Cardiac septum (tissue), 1 donor: ENCODE measurements around the gene NCOA7. TPM values are rescaled to one million over a fixed set of nuclear protein-coding genes. Genes with fewer than 3 reads are reported as not detected.
"Not testable (repeated sequence)": the region's sequence is repeated elsewhere in the genome, so short reads cannot be mapped to it uniquely, and the experiment has no call there.

ENCODE experiments used
- DNase-seq: peaks from one replicate; pipeline ENCODE4 v3.0.0-alpha.2; 2020; ENCODE audit warnings: low spot score
- intact Hi-C: fragments of 100-400 bp; cut with DNase I; formaldehyde crosslinking; loops from one replicate; pipeline ENCODE4 v1.14.0; 2022
- total RNA-seq: library from RNA; stranded (reverse); fragmentation: NEBNext Ultra II Directional; extraction: Animal tissue kit (Norgen Biotek cat#: 25700); gene quantifications from one replicate; pipeline ENCODE4 v1.2.1, GENCODE V29; 2021
- donor health status: DM: no; HTN: no; CAD: no.

NCOA7 gene
- total RNA-seq, 1 donor from 2014 or later: 10.3 TPM

DNA sequence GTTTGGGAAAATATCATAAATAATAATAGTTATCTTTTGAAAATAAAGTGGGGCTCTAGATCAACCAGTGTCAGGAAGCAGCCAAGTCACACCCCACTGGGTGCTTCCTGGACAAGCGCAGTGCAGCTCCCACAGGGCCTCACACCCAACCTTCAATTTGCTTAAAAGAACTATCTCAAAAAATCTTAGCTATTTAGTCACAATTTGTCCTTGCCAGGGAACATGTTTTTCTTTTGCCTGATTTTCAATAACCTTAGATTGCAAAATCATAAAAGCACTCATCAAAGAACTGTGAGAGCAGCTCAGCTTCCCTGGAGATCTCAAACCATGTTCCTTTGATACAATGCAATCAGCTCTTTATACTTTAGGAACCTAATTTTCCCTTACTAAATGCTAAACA lies 1.6 kb upstream of the NCOA7 start:
- DNase-seq: no peak

DNA sequence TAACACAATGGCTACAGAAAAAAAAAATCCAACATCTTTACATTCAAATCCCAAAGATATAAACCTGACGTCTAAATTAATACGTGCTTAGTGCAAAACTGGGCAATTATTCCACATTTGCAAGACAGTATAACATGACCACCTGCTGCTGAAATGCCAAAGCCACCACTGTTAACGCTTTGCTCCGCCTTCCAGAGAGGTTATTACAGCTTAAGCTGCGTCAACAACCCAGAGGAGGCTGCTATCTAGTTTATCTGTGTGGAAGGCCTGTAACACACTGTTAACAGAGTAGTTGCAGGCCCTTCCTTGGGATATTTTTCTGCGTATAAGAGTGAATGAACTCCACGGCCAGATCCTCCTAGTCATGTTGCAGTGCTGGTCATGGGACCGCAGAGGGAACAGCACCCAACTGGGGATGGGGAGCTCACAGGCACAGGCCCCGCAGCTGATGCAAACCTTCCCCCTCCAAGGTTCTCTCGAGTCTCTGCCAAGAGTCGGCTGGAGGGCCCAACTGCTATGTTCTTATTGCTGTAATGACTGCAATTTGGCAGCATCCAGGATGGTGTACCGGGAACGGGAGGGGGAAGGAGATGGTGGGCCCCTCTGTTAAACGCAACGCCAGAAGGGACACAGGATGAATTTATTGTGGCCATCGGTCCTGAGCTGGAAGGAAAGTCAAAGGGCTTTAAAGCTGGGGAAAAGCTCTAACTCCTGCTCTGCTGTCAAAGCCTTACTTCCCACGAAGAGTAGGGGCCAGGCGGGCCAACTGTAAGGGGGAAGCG lies 993 bp upstream of the NCOA7 start:
- intact Hi-C loops: loop anchor here (5.0 kb wide), 3 partner anchors 48 to 168 kb away; partner anchors contain the start of gene HINT3
- DNase-seq: no peak

More for the DNA sequence above, 1.6 kb upstream of the NCOA7 start:
- intact Hi-C loops: no loop called here

DNA sequence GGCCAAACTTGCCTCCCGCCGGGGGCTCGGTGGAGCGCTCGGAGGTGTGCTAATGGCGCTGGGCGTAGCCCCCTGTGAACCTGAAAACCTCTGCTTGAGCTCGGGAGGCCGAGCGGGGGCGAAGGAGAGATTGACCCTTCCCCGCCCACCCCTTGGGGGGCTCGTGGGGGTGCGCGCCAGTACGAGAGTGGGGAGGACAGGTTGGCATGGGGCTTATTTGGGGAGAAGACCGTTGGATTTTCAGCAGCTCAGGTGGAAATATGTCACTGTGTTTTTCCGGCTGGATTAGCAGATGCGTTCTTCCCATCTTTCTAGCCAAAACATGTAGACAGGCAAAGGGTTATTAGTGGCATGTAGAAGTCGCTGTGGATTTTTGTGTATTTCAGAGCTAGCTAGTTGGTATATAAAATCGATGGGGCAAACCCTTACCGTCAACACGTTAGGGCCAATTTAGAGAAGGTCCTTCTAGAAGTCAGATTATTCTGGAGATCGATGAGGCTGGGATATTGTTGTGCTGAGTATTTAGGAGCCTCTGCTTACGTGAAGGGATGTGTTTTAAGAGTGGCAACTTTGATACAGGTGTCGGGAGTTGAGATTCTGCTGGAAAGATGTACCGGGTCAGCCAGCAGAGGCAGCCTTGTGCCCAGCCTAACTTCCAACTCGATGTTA lies 525 bp downstream of the NCOA7 start:
- no peak for DNase-seq
- intact Hi-C loops: loop anchor here (5.0 kb wide), 3 partner anchors 46 to 166 kb away; partner anchors contain the start of gene HINT3

DNA sequence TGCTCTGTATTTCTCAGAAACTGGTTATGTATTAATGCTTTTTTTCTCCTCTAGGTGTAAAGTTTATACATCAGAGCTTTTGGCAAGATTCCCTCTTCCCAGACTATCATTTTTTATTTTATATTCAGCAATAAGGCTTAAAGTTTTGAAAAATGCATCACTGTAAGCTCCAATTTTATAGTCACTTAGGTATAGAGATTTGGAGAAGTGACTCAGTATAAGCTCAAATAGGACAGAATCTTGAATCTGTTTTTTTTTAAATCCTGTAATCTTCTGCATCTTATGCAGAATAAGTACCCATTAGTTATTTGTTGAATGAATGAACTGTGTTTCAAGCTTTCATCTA lies 1.0 kb downstream of the NCOA7 start:
- intact Hi-C loops: loop anchor here (5.0 kb wide), 3 partner anchors 46 to 166 kb away; partner anchors contain the start of gene HINT3

DNA sequence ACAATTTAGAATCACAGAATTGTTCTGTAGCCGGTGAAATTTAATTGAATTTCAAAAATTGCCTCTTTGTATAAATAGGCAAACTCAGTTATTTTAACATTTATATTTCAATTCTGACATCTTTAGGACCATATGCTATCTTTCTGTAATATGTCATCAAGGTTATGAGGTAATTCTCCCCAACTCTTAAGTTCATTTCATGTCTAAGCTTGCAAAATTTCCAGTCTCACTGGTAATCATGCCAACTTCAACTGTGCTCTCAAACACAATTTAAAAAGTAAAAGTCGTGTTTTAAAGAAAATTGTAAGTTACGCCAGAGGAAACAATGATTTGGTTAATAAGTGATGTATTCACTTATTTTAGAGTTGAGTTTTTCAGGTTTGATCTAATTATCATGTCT lies 1.4 kb downstream of the NCOA7 start:
- no peak for DNase-seq
- intact Hi-C loops: loop anchor here (5.0 kb wide), 3 partner anchors 45 to 165 kb away; partner anchors contain the start of gene HINT3

More for the DNA sequence above, 1.0 kb downstream of the NCOA7 start:
- no peak for DNase-seq

DNA sequence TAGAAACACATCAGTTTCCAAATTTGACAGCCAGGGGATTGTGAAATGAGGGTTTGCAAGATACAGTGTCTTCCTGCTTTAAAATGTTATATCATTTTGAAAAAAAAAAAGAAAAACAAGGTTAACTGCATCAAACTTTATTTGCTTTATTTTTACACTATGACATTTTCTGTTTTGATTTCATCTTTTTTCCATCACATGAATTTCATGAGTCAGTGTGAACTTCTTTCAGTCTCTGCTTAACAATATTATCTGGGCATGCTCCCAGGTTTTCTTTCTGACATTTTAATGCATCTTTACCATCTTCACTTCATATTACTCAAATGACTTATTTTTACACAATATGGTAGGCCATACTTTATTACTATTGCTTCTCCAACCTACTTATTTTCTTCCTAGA lies 1.9 kb downstream of the NCOA7 start:
- intact Hi-C loops: loop anchor here (5.0 kb wide), 3 partner anchors 45 to 165 kb away; partner anchors contain the start of gene HINT3

DNA sequence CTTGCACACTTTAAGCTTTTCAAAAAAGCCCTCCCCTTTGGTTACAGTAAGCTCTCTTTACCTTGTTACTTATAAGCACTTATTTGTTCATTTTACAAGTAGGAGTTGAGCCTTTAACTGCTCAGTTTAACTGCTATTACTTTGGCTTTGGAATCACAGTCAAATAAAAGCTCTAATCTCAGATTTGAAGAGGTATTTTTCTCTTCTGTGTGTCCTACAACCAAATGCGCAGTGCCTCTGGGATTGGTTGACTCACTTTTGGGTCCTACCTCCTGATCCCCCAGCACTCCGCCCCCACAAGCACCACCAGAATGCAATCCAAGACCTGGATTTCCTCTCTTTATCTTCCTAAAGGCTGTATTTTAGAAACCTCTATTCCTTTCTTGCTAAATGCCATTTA lies 2.5 kb downstream of the NCOA7 start:
- no peak for DNase-seq
- intact Hi-C loops: loop anchor here (5.0 kb wide), 3 partner anchors 44 to 164 kb away; partner anchors contain the start of gene HINT3

More for the DNA sequence above, 1.9 kb downstream of the NCOA7 start:
- no peak for DNase-seq

DNA sequence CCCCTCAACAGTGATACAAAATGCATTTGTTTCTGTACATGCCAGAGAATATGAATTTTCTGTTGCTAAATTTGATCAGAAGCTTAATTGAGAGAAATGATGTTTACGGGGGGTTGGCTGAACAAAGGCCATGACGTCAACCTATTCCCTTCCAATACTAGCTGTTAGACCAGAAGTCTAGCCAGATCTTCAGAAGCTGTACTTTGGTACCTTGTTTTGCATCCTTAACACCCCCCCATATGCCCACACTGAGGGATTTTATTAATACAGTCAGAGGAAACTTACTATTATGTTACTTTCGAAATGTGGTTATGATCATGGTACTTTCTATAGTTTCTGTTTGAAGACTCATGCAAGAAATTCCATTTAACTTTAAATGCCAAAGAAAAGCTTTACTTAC lies 3.1 kb downstream of the NCOA7 start:
- intact Hi-C loops: loop anchor here (5.0 kb wide), 3 partner anchors 43 to 163 kb away; partner anchors contain the start of gene HINT3
- DNase-seq: no peak

DNA sequence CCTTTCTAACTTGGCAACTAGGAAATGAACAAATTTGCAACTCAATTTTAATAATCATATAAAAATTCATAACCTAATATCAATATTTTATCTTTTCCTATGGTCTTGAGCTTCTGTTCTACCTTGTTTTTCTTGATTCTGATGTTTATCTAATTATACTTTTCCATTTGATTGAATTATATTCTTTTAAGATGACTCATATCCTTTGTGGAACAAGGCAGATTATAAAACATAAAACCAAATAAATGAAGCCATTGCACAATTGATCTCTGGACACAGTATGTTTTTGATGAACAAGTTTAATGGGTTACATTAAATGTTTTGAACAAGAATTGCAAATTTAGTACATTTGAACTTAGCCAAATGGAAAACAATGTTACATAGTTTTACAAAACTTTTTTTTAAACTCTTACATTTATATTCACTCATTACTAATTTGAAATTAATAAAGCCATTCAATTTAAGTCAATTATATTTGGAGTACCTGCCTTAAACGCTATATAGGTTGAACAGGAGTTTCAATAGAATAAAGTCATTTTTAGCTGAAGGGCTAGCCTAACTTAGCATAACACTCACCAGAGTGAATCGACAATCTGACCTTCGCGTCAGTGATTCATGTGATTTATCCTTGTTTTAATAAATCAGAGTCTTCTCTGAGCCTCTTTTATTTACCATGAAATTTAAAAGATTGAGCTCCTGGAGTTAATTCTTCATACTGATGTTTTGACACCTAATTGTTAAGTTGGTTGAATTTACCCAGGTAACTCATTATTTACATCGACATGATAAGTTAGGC lies 3.8 kb downstream of the NCOA7 start:
- intact Hi-C loops: loop anchor here (5.0 kb wide), 3 partner anchors 43 to 163 kb away; partner anchors contain the start of gene HINT3
- DNase-seq: no peak

DNA sequence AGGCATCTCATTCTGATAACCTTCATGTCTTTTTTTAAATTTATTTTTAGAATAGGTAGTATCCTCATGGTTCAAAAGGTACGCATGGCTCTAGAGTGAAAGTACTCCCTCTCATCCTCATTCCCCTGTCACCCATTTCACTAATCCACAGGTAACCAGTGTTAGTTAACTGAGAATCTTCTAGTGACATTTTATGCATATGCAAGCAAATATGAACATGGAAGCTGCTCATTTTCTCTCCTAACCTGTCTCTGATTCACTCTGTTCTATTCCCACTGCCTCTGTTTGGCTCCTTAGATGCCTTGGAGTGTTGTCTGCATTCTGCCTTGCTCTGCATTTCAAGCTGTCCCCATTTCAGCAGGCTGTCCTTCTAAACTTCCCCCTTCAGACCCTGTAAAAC lies 4.5 kb downstream of the NCOA7 start:
- no peak for DNase-seq
- intact Hi-C loops: no loop called here

DNA sequence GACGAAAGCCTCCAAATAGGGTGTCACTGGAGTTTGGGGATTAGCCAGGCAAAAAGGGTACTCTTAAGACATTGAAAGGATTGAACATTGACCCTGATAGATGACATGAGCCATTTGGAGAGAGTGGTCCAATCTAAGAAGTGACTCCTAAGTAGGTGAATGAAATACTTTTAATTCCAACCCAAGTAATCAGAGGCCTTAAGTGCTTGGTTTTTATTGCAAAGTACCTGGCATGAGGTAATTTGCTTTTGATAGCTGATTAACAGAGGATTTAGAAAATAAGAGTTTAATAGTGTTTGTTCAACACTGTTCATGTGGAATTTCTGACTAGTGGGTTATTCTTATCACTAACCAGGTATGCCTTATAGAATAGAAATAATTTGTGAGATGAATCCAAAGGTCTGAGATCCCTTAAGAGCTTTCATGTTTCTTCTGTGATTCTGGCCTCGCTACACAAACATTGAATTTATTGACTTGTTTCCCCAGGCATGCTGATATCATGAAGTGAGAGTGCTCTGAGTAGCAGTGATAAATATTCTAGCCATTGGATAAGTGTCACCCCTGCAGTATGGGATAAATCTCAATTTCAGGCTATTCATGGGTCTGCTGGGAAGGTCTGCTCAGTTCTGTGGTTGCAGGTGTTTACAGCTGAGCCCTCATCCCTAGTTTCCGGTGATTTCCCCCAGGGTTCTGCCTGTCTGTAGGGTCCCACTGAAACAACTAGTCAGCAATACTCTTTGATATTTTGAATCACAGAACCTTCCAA lies 6.5 kb downstream of the NCOA7 start:
- DNase-seq: no peak
- intact Hi-C loops: no loop called here

DNA sequence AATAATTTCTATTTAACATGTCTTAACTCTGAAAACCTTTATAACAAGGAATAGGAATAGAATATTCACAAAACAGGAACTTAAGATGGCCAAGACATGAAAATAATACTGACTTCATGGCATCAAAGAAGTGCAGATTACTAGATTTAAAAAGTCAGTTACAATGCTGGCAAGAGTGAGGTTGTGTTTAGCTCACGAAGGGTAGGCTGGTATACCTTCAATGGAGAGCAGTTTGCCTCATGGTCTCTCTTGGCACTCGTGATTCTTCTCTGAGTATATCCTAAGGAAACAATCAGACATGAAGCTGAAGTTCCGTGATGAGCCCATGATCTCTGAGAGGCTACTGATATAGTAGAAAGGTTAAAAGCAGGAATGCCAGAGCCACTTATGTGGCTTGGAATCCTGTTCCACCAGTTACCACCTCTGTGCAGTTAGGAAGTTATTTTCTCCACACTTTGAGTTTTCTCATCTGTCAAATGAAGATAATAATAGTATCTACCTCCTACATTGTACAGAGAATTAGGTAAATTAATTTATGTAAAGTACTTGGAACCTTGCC lies 7.2 kb downstream of the NCOA7 start:
- intact Hi-C loops: no loop called here
- no peak for DNase-seq

DNA sequence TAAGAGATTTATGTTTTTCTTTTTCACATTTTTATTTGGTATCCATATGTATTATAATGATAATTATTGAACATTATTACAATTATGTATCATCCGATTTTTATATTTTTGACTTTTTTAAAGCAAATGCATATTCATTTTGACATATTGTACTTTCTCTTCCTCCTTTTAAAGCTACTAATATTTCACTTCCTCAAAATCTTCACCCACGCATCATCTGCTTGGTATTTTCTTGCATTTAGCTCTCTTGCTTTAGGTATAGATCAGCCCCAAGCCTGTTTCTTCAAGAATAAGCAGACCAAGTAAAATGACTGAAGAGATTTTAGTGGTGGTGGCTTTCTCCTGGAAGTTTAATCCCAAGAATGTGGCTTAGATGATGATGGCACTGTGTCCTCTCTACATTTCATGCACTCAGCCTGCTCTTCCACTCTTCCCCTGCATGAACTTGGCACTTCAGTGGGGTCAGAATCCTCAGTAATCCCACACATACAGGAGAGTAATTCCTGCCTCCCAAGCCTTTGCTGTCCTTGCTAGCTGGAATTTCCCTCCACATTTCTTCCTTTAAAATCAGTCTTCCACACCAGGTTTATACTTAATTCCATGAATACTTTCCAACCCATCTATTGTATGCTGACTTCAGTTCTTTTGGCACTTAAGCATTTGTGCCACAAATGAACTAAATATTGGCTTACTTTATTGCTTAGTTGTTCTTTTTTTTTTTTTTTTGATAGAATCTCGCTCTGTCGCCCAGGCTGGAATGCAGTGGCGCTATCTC lies 8.2 kb downstream of the NCOA7 start:
- intact Hi-C loops: no loop called here
- DNase-seq: no peak

DNA sequence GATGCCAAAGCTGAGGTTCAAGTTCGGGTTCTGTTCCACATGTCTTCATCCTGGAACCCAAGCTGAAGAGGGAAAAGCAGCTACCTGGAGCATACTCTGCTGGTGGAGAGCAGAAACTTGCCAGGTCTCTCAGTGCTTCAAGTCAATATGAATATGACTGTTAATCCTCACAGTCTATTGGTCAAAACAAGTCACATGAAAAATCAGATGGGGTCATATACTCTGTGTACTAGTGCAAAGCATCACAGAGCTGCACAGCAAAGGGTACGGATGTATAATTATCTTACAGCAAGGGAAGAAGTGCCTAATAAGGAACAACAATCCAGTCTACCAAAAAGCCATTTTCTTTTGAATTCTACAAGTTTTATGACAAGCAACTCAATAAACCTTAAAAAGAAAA lies 11.6 kb downstream of the NCOA7 start:
- intact Hi-C loops: no loop called here

DNA sequence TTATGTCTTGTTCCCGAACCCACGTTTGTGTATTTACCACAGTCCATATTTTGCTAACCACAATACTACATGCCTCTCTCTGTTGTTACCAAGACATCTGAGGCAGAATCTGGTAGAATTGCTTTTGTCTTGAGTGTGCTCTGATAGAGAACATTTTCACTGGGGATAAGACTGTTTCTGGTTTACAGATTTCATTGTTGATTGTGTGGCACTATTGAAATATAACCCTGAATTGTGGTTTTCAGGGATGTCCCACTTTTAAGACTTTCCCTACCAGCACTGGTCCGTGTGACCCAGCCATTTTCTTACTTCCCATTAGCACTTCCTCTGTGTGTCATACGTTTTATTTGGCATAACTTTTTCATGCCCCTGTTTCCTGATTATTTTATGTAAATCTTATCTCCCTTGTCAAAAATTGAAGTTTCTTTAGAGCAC lies 12.2 kb downstream of the NCOA7 start:
- DNase-seq: no peak
- intact Hi-C loops: no loop called here

More for the DNA sequence above, 11.6 kb downstream of the NCOA7 start:
- DNase-seq: no peak

DNA sequence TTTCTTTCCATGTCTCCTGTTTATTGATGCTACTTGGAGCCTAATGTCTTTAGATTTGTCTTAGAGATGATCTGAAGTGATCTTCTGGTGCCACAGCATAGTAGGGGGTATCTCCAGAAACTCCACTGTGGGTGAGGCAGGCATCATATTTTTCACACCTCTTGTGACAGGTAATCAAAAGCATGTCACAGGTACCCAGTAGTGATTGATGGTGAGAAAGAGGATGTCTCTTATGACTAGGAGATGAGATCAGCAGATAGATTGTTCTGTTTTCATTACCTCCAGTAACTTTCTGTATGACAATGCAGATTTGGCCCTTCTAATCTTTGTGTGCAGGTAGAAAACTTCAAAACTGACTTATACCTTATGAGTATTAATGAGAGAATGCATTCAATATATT lies 13.5 kb downstream of the NCOA7 start:
- intact Hi-C loops: no loop called here
- no peak for DNase-seq

DNA sequence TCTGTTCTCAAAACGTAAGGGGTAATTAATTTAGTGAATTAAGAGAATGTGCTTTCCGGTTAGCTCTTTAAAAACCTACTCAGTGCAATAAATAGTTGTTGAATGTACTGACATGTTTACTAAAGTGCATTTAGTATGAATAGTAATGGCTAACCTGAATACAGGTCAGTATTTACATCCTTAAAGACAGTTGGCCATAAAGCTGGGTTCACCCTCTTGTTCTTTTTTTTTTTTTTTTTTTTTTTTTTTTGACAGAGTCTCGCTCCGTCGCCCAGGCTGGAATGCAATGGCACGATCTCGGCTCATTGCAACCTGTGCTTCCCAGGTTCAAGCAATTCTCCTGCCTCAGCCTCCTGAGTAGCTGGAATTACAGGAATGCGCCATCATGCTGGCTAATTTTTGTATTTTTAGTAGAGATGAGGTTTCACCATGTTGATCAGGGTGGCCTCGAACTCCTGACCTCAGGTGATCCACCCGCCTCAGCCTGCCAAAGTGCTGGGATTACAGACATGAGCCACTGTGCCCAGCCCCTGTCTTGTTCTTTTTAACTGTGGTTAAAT lies 14.2 kb downstream of the NCOA7 start:
- DNase-seq, intact Hi-C loops: not testable (repeated sequence)

DNA sequence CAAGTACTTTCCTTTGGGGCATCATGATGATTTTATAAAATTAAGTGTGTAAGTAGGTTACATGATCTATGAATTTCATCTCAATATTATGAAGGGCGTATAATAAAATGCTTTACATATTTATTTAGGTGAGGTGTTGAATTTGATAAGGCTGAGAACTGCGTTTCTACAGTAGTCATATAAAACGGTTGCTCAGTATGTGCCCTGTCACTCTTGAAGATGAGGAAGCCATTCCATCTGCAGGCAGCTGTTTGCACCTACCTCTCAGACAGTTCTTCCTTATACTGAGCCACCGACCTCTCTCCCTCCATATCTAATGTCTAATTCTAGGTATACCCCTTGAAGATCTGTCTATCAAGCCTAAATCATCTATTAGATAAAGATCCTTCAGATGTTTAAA lies 16.1 kb downstream of the NCOA7 start:
- DNase-seq: no peak
- intact Hi-C loops: no loop called here
